Measurements from ENCODE around the gene CYSTM1.

CYSTM1 gene

DNA sequence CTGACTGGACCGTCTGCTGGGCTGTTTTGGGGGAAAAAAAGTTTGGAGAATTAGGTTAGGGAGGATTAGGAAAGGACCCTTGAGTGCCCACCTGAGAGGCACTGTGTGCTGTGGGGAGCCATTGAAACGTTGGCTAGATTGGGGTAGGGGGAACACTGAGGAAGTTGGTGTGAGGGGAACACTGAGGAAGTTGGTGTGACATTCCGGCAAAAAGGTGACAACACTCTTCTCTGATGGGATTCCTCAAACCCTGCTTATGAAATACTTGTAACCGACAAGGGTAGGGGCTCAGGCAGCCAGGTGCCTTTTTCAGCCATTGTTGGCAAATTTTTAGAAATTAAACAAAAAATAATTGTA, 1.0 kb downstream of the CYSTM1 start:
- TF ChIP-seq, protein P1, sequence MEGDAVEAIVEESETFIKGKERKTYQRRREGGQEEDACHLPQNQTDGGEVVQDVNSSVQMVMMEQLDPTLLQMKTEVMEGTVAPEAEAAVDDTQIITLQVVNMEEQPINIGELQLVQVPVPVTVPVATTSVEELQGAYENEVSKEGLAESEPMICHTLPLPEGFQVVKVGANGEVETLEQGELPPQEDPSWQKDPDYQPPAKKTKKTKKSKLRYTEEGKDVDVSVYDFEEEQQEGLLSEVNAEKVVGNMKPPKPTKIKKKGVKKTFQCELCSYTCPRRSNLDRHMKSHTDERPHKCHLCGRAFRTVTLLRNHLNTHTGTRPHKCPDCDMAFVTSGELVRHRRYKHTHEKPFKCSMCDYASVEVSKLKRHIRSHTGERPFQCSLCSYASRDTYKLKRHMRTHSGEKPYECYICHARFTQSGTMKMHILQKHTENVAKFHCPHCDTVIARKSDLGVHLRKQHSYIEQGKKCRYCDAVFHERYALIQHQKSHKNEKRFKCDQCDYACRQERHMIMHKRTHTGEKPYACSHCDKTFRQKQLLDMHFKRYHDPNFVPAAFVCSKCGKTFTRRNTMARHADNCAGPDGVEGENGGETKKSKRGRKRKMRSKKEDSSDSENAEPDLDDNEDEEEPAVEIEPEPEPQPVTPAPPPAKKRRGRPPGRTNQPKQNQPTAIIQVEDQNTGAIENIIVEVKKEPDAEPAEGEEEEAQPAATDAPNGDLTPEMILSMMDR (IDR thresholded peaks at IDR 0.05; ENCODE audit: insufficient read depth, low read length, missing control alignments): no peak
- DNase-seq (ENCODE audit: low read depth, low spot score): no peak
- H3K4me3 ChIP-seq (ENCODE audit: low read depth, low read length): peak overlapping the region; percentile 80
- ChIA-PET CTCF (interaction anchor here (1.1 to 1.9 kb wide), 4 partner anchors 12 to 182 kb away, joined by 3 to 4 read pairs (median 3); no protein-coding TSS in a partner anchor), POLR2A (interaction anchor here (1.2 kb wide), 1 partner anchor 169 kb away, joined by 3 read pairs; no protein-coding TSS in a partner anchor)

DNA sequence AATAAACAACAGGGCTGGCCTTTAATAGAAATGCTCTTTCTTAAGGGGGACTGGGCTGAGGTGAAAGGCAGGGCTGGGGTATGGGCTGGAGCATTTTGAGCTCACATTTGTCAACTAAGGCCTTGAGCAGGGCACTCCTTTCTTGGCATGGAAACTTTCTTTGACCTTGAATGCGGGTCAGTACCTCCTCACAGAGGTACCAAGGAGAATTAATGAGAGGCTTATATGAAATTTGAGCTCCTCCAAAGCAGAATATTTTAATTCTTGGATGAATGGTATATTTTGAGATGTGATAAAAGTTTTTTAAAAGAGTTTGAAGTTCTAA, 3.1 kb downstream of the CYSTM1 start:
- TF ChIP-seq, protein P1 (IDR thresholded peaks at IDR 0.05; ENCODE audit: insufficient read depth, low read length, missing control alignments): no peak
- POLR2A ChIA-PET: no interaction called here
- no peak for DNase-seq (ENCODE audit: low read depth, low spot score)
- CTCF ChIA-PET: interaction anchor here (0.7 to 1.7 kb wide), 7 partner anchors 10 to 174 kb away, joined by 3 to 7 read pairs (median 5); no protein-coding TSS in a partner anchor
- H3K4me3 ChIP-seq (ENCODE audit: low read depth, low read length): no peak overlapping the region

- CTCF ChIA-PET: interaction anchor here (0.7 to 1.6 kb wide), 6 partner anchors 9 to 173 kb away, joined by 3 to 6 read pairs (median 4); no protein-coding TSS in a partner anchor
Observed at GRCh38 chr5:140178482-140179116, 3.6 kb downstream of the CYSTM1 start.

GRCh38 chr5:140181002-140181483, 6.1 kb downstream of the CYSTM1 start:
- TF ChIP-seq, protein P1 (IDR thresholded peaks at IDR 0.05; ENCODE audit: insufficient read depth, low read length, missing control alignments): no peak
- CTCF ChIA-PET: interaction anchor here (0.6 to 1.4 kb wide), 4 partner anchors 37 to 178 kb away, joined by 3 to 4 read pairs (median 3); partner anchors contain the start of gene HBEGF
- no peak overlapping the region for H3K4me3 ChIP-seq (ENCODE audit: low read depth, low read length)
- POLR2A ChIA-PET: interaction anchor here (0.6 kb wide), 1 partner anchor 165 kb away, joined by 3 read pairs; the partner anchor contains the start of gene HBEGF
- no peak for DNase-seq (ENCODE audit: low read depth, low spot score)

More at GRCh38 chr5:140178482-140179116, 3.6 kb downstream of the CYSTM1 start:
- TF ChIP-seq, protein P1 (IDR thresholded peaks at IDR 0.05; ENCODE audit: insufficient read depth, low read length, missing control alignments): no peak
- DNase-seq (ENCODE audit: low read depth, low spot score): no peak
- no peak overlapping the region for H3K4me3 ChIP-seq (ENCODE audit: low read depth, low read length)
- POLR2A ChIA-PET: no interaction called here

DNA sequence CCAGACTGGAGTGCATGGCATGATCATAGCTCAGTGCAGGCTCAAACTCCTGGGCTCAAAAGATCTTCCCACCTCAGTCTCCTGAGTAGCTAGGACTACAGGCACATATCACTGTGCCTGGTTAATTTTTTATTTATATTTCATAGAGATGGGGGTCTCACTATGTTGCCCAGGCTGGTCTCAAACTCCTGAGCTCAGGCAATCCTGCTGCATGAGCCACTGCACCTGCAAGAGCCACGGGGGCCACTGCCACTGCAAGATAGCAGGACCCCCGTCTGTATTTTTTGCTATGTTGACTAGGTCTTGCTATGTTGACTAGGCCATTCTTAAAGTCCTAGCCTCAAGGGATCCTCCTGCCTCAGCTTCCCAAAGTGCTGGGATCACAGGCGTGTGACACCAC, 6.5 kb downstream of the CYSTM1 start:
- TF ChIP-seq, protein P1 (IDR thresholded peaks at IDR 0.05; ENCODE audit: insufficient read depth, low read length, missing control alignments): no peak
- CTCF ChIA-PET: interaction anchor here (0.6 to 1.0 kb wide), 2 partner anchors 37 to 171 kb away, joined by 3 read pairs; no protein-coding TSS in a partner anchor
- no peak for DNase-seq (ENCODE audit: low read depth, low spot score)
- POLR2A ChIA-PET: no interaction called here
- no peak overlapping the region for H3K4me3 ChIP-seq (ENCODE audit: low read depth, low read length)

DNA sequence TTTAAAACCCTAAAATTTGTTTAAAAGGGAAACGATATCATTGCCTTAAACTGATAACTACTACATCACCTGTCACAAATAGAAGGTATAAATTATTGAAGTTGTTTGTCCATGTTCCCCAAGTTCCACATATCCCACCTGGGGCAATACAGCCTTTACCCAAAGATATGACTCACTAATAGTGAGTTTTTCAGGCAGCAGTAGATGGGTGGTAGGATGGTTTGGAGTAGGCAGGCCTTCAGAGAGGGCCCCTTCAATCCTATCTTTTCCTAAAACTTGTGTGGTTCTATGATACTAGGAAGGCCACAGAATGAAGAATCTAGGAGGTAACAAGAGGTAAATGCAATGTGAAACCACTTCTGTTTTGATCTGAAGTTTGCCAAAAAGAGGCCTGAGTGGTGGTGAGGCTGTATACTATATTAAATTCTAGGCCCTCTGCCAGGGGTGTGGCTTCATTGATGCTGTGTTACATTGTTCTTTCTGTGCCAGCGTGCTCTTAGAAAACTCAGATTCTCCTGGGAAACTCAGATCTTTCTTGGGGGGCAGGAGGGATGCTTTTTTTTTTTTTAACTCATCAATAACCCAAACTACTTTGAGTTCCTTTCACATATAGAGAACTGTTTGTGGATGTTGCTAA, 7.2 kb downstream of the CYSTM1 start:
- ChIA-PET POLR2A (no interaction called here), CTCF (interaction anchor here (1.0 to 1.2 kb wide), 2 partner anchors 38 to 62 kb away, joined by 3 read pairs; no protein-coding TSS in a partner anchor)
- no peak overlapping the region for H3K4me3 ChIP-seq (ENCODE audit: low read depth, low read length)
- TF ChIP-seq, protein P1 (IDR thresholded peaks at IDR 0.05; ENCODE audit: insufficient read depth, low read length, missing control alignments): no peak
- DNase-seq (ENCODE audit: low read depth, low spot score): no peak
